ENCODE results near the gene TTC9B.
A peak's percentile ranks its signal among the peaks of the same experiment; 100 is the strongest.

DNA sequence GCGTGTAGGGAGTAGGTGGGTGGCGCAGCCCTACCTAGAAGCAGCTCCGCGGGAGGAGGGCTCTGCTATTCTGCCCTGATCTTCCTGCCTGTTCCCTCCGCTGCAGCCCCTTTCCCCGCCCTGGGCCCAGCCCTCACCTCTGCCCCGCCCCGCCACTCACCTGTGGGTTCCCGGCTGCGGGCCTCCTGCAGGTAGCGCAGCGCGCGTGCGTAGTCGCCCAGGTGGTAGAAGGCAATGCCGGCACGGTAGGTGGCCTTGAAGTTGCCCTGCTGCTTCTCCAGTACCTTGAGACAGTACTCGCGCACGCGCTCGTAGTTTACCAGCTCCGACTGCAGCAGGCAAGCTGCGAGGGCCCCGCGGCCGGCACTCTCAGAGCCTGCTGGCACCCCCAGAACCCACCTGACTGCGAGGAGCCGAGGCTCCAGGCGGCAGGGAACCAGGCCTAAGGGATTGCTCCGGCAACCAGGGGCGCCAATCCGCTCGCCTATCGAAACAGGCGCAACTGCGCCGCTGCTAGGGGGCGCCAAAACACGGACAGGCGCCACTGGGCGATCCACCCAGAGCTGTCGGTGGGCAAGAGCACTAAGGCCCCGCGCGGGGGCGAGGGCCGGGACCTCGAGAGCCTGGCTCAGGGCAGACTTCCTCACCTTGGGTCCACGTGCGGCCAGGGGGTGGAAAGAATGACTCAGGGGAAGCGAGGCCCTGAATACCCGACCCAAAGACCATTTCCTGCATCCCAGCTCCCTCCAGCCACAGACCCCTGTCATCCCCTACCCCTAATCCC is 965 bp downstream of the TTC9B start:
- TF ChIP-seq, protein P1, sequence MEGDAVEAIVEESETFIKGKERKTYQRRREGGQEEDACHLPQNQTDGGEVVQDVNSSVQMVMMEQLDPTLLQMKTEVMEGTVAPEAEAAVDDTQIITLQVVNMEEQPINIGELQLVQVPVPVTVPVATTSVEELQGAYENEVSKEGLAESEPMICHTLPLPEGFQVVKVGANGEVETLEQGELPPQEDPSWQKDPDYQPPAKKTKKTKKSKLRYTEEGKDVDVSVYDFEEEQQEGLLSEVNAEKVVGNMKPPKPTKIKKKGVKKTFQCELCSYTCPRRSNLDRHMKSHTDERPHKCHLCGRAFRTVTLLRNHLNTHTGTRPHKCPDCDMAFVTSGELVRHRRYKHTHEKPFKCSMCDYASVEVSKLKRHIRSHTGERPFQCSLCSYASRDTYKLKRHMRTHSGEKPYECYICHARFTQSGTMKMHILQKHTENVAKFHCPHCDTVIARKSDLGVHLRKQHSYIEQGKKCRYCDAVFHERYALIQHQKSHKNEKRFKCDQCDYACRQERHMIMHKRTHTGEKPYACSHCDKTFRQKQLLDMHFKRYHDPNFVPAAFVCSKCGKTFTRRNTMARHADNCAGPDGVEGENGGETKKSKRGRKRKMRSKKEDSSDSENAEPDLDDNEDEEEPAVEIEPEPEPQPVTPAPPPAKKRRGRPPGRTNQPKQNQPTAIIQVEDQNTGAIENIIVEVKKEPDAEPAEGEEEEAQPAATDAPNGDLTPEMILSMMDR (IDR thresholded peaks at IDR 0.05; ENCODE audit: low read depth, low read length, missing input control): peak; percentile 26
- TF ChIP-seq TAF1 (conservative IDR thresholded peaks at IDR 0.05) (no peak), HNF4G (IDR thresholded peaks at IDR 0.05) (no peak), JUND (IDR thresholded peaks at IDR 0.05) (no peak), YY1 (IDR thresholded peaks at IDR 0.05) (no peak), EGR1 (IDR thresholded peaks at IDR 0.05; ENCODE audit: low read depth in 2 of 2) (no peak), RAD21 (IDR thresholded peaks at IDR 0.05) (peak; percentile 22 to 36)
- TF ChIP-seq, protein P2, sequence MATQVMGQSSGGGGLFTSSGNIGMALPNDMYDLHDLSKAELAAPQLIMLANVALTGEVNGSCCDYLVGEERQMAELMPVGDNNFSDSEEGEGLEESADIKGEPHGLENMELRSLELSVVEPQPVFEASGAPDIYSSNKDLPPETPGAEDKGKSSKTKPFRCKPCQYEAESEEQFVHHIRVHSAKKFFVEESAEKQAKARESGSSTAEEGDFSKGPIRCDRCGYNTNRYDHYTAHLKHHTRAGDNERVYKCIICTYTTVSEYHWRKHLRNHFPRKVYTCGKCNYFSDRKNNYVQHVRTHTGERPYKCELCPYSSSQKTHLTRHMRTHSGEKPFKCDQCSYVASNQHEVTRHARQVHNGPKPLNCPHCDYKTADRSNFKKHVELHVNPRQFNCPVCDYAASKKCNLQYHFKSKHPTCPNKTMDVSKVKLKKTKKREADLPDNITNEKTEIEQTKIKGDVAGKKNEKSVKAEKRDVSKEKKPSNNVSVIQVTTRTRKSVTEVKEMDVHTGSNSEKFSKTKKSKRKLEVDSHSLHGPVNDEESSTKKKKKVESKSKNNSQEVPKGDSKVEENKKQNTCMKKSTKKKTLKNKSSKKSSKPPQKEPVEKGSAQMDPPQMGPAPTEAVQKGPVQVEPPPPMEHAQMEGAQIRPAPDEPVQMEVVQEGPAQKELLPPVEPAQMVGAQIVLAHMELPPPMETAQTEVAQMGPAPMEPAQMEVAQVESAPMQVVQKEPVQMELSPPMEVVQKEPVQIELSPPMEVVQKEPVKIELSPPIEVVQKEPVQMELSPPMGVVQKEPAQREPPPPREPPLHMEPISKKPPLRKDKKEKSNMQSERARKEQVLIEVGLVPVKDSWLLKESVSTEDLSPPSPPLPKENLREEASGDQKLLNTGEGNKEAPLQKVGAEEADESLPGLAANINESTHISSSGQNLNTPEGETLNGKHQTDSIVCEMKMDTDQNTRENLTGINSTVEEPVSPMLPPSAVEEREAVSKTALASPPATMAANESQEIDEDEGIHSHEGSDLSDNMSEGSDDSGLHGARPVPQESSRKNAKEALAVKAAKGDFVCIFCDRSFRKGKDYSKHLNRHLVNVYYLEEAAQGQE (IDR thresholded peaks at IDR 0.05): no peak

Data from liver (tissue), 3 donors.